H1 (cell line): ENCODE data around the gene MRTFB. TPM values are rescaled to one million over a fixed set of nuclear protein-coding genes. Genes with fewer than 3 reads are reported as not detected.

ENCODE experiments used
- CTCF ChIA-PET: fragments of 300-600 bp; sonication (Branson Sonifier 250); formaldehyde crosslinking; loops from one replicate; lab custom pipeline; 2021; ENCODE audit not compliant: partially characterized antibody; lab: Charles Lee
- POLR2A ChIA-PET: fragments of 300-600 bp; sonication (Branson Sonifier 250); formaldehyde crosslinking; loops from one replicate; lab custom pipeline; 2021; ENCODE audit warnings: inconsistent platforms; ENCODE audit not compliant: partially characterized antibody; lab: Charles Lee
- DNase-seq, 2 experiments: peaks; one replicate each; pipeline versions ENCODE4 v3.0.0 to v3.0.0-alpha.2; 2010 to 2022; ENCODE audit warnings: low spot score in 2 of 2, low read depth in 1 of 2, mixed read lengths in 1 of 2
- FAIRE-seq: peaks from 2 replicates; lab custom pipeline; 2011; peaks lifted over from hg19 to GRCh38; lab: Jason Lieb, UNC
- H2AFZ ChIP-seq: 2 replicates; pipeline ENCODE4 v1.8.1; 2012; ENCODE audit warnings: low read length, inconsistent platforms
- H2AK5ac ChIP-seq: 2 replicates; pipeline ENCODE4 v1.6.1; 2013; ENCODE audit warnings: low read depth, low read length
- H2BK120ac ChIP-seq: replicated peaks from 2 replicates; pipeline ENCODE3; 2013; ENCODE audit warnings: low read depth, low read length, inconsistent platforms
- H2BK12ac ChIP-seq: 2 replicates; pipeline ENCODE4 v1.6.1; 2013; ENCODE audit warnings: low read depth, low read length
- H2BK15ac ChIP-seq: 2 replicates; pipeline ENCODE4 v1.6.1; 2013; ENCODE audit warnings: low read length
- H2BK20ac ChIP-seq: 2 replicates; pipeline ENCODE4 v1.6.1; 2013; ENCODE audit warnings: low read length
- H2BK5ac ChIP-seq: 2 replicates; pipeline ENCODE4 v1.6.1; 2013; ENCODE audit warnings: low read depth, low read length
- H3K14ac ChIP-seq: 2 replicates; pipeline ENCODE4 v1.6.1; 2013; ENCODE audit warnings: inconsistent platforms; ENCODE audit not compliant: insufficient read length
- H3K18ac ChIP-seq: 2 replicates; pipeline ENCODE4 v1.6.1; 2013; ENCODE audit warnings: low read length; ENCODE audit errors: extremely low read depth
- H3K23ac ChIP-seq: 2 replicates; pipeline ENCODE4 v1.6.1; 2013; ENCODE audit warnings: inconsistent platforms; ENCODE audit not compliant: insufficient read length
- H3K23me2 ChIP-seq: 2 replicates; pipeline ENCODE4 v1.6.1; 2013; ENCODE audit warnings: low read depth, low read length
- H3K27ac ChIP-seq: 2 replicates; pipeline ENCODE4 v1.6.1; 2011; ENCODE audit warnings: low read depth, low read length, inconsistent platforms
- H3K27me3 ChIP-seq, 4 experiments: replicated peaks in 1 of 4; 1 replicate in 1 of 4; 2 replicates in 3 of 4; pipeline versions ENCODE4 v1.6.1 to v1.8.1; 2011 to 2013; ENCODE audit warnings: low read length in 3 of 4, mild to moderate bottlenecking in 3 of 4, inconsistent platforms in 2 of 4, mixed read lengths in 2 of 4, moderate library complexity in 1 of 4; ENCODE audit not compliant: control insufficient read depth in 3 of 4, insufficient read depth in 3 of 4; ENCODE audit errors: extremely low read depth in 1 of 4
- H3K36me3 ChIP-seq, 4 experiments: 2 replicates each; pipeline versions ENCODE4 v1.6.1 to v1.8.1; 2011 to 2013; ENCODE audit warnings: mild to moderate bottlenecking in 4 of 4, low read length in 3 of 4, moderate library complexity in 2 of 4, control low read depth in 1 of 4, inconsistent platforms in 1 of 4; ENCODE audit not compliant: insufficient read depth in 4 of 4, control insufficient read depth in 2 of 4
- H3K4ac ChIP-seq: replicated peaks from 2 replicates; pipeline ENCODE3; 2013; ENCODE audit warnings: low read length, low read depth, mixed read lengths, inconsistent platforms; ENCODE audit not compliant: insufficient read length
- H3K4me1 ChIP-seq, 4 experiments: replicated peaks in 1 of 4; 1 replicate in 1 of 4; 2 replicates in 3 of 4; pipeline versions ENCODE4 v1.6.1 to v1.8.1; 2011 to 2013; ENCODE audit warnings: low read length in 3 of 4, inconsistent platforms in 2 of 4, mixed read lengths in 1 of 4; ENCODE audit not compliant: insufficient read depth in 4 of 4, control insufficient read depth in 3 of 4
- H3K4me2 ChIP-seq, 2 experiments: 2 replicates each; pipeline versions ENCODE4 v1.6.1 to v1.8.1; 2011 to 2013; ENCODE audit warnings: low read depth in 2 of 2, low read length in 2 of 2, control low read depth in 1 of 2, inconsistent platforms in 1 of 2, mild to moderate bottlenecking in 1 of 2; ENCODE audit not compliant: insufficient read depth in 1 of 2
- H3K4me3 ChIP-seq, 4 experiments: fragments of 200-600, 300-600 bp in 1 of 4; sonication (generic), shearing (Covaris generic), sonication (Bioruptor Twin) in 1 of 4; 2 replicates each; pipeline versions ENCODE4 v1.5.1 to v1.8.1; 2011 to 2016; ENCODE audit warnings: low read length in 4 of 4, low read depth in 3 of 4, control low read depth in 2 of 4, inconsistent platforms in 2 of 4, mild to moderate bottlenecking in 2 of 4, mixed read lengths in 1 of 4, moderate library complexity in 1 of 4; ENCODE audit not compliant: insufficient read depth in 2 of 4; ENCODE audit errors: extremely low read depth in 1 of 4
- H3K56ac ChIP-seq: replicated peaks from 2 replicates; pipeline ENCODE3; 2013; ENCODE audit warnings: low read depth, mild to moderate bottlenecking, mixed read lengths, low read length, inconsistent platforms; ENCODE audit not compliant: insufficient read length
- H3K79me1 ChIP-seq: 2 replicates; pipeline ENCODE4 v1.6.1; 2013; ENCODE audit warnings: low read depth, low read length, control low read depth
- H3K79me2 ChIP-seq, 2 experiments: 2 replicates each; pipeline versions ENCODE4 v1.6.1 to v1.8.1; 2012 to 2013; ENCODE audit warnings: low read length in 2 of 2, mild to moderate bottlenecking in 2 of 2, inconsistent platforms in 1 of 2; ENCODE audit not compliant: insufficient read depth in 2 of 2, control insufficient read depth in 1 of 2
- H3K9ac ChIP-seq, 4 experiments: replicated peaks in 1 of 4; 1 replicate in 1 of 4; 2 replicates in 3 of 4; pipeline versions ENCODE4 v1.6.1 to v1.8.1; 2011 to 2013; ENCODE audit warnings: low read depth in 3 of 4, low read length in 3 of 4, control low read depth in 2 of 4, mild to moderate bottlenecking in 2 of 4, moderate library complexity in 2 of 4, inconsistent platforms in 1 of 4; ENCODE audit errors: extremely low read depth in 1 of 4
- H3K9me3 ChIP-seq, 2 experiments: 2 replicates each; pipeline versions ENCODE4 v1.6.1 to v1.8.1; 2012 to 2013; ENCODE audit warnings: mild to moderate bottlenecking in 2 of 2, moderate library complexity in 2 of 2, control low read depth in 1 of 2, inconsistent platforms in 1 of 2, low read depth in 1 of 2, low read length in 1 of 2, mixed read lengths in 1 of 2; ENCODE audit not compliant: insufficient read depth in 2 of 2
- H4K20me1 ChIP-seq, 2 experiments: replicated peaks in 1 of 2; 2 replicates each; pipeline versions ENCODE3 to v1.8.1; 2011 to 2013; ENCODE audit warnings: inconsistent platforms in 2 of 2, low read length in 2 of 2, mild to moderate bottlenecking in 1 of 2; ENCODE audit not compliant: insufficient read depth in 2 of 2, control insufficient read depth in 1 of 2
- H4K5ac ChIP-seq: 2 replicates; pipeline ENCODE4 v1.6.1; 2013; ENCODE audit warnings: low read length, low read depth, mixed read lengths, inconsistent platforms; ENCODE audit not compliant: insufficient read length
- H4K8ac ChIP-seq: 2 replicates; pipeline ENCODE4 v1.8.0; 2013; ENCODE audit warnings: mild to moderate bottlenecking, moderate library complexity, low read length, inconsistent platforms; ENCODE audit not compliant: insufficient read depth; ENCODE audit errors: extremely low read depth
- H4K91ac ChIP-seq: replicated peaks from 2 replicates; pipeline ENCODE3; 2013; ENCODE audit warnings: low read length, mixed read lengths, inconsistent platforms; ENCODE audit not compliant: insufficient read length
- ATF3 ChIP-seq: IDR thresholded peaks from 2 replicates; pipeline ENCODE4 v1.6.1; 2011; ENCODE audit warnings: low read depth, mild to moderate bottlenecking, low read length; ENCODE audit not compliant: insufficient read depth
- CBX5 ChIP-seq: fragments of 300-800, 300-1000 bp; sonication (generic); IDR thresholded peaks from 2 replicates; pipeline ENCODE4 v1.7.1; 2016; ENCODE audit warnings: antibody characterized with exemption, low read length, low read depth
- CREB1 ChIP-seq: IDR thresholded peaks from 2 replicates; pipeline ENCODE4 v1.6.1; 2012; ENCODE audit warnings: inconsistent platforms
- CTBP2 ChIP-seq: IDR thresholded peaks from 2 replicates; pipeline ENCODE4 v1.7.0; 2011; ENCODE audit warnings: borderline replicate concordance, mild to moderate bottlenecking, moderate library complexity, mixed read lengths, low read length; ENCODE audit not compliant: insufficient read depth, insufficient read length
- JUND ChIP-seq: IDR thresholded peaks from 2 replicates; pipeline ENCODE4 v1.6.1; 2011; ENCODE audit warnings: mild to moderate bottlenecking, improper control_type of control experiment, low read length
- KDM1A ChIP-seq: fragments of 200-600, 300-600 bp; sonication (generic); IDR thresholded peaks from 2 replicates; pipeline ENCODE4 v1.7.1; 2016; ENCODE audit warnings: mild to moderate bottlenecking, low read length, borderline replicate concordance
- POLR2A ChIP-seq, 2 experiments: IDR thresholded peaks; 1 replicate in 1 of 2; 2 replicates in 1 of 2; pipeline ENCODE4 v1.6.1; 2011; ENCODE audit warnings: low read depth in 2 of 2, low read length in 2 of 2, mild to moderate bottlenecking in 2 of 2; ENCODE audit errors: control extremely low read depth in 1 of 2
- POU5F1 ChIP-seq: IDR thresholded peaks from 2 replicates; pipeline ENCODE4 v1.6.1; 2011; ENCODE audit warnings: low read depth, mild to moderate bottlenecking, low read length, moderate library complexity
- SIN3A ChIP-seq, 2 experiments: IDR thresholded peaks in 1 of 2; conservative IDR thresholded peaks in 1 of 2; 2 replicates each; pipeline ENCODE4 v1.6.1; 2011 to 2012; ENCODE audit warnings: low read length in 2 of 2, improper control_type of control experiment in 1 of 2, low read depth in 1 of 2, mild to moderate bottlenecking in 1 of 2
- SRF ChIP-seq: IDR thresholded peaks from 2 replicates; pipeline ENCODE4 v1.6.1; 2011; ENCODE audit warnings: mild to moderate bottlenecking, low read depth, low read length, moderate library complexity
- YY1 ChIP-seq: IDR thresholded peaks from 2 replicates; pipeline ENCODE4 v1.6.1; 2011; ENCODE audit warnings: low read depth, mild to moderate bottlenecking, low read length
- WGBS, 2 experiments: shearing (Covaris generic) in 1 of 2; methylation state at CpG; one replicate each; pipeline versions ENCODE4 v1.1.6 to v1.1.7; 2013 to 2015; ENCODE audit warnings: low lambda C conversion rate in 2 of 2, mixed read lengths in 2 of 2, inconsistent platforms in 1 of 2, low coverage in 1 of 2, missing lambda C conversion rate in 1 of 2; ENCODE audit not compliant: insufficient replicate concordance in 2 of 2, insufficient coverage in 1 of 2, insufficient read length in 1 of 2; ENCODE audit errors: extremely low coverage in 1 of 2, missing lambda C conversion rate in 1 of 2; 5-methylcytosine and 5-hydroxymethylcytosine counted together
- polyA plus RNA-seq, 7 experiments: library from polyadenylated mRNA; depleted of rRNA in 3 of 7; stranded (reverse) in 5 of 7; unstranded in 2 of 7; fragments of >200 nt in 5 of 7; fragments of 200-250 nt in 2 of 7; gene quantifications; 1 replicate in 5 of 7; 2 replicates in 1 of 7; 4 replicates in 1 of 7; pipeline versions ENCODE4 v1.2.1 to v1.2.3, GENCODE V29; 2011 to 2013; ENCODE audit warnings: missing spikeins in 2 of 7, mixed read lengths in 2 of 7
- total RNA-seq: library from RNA; stranded (reverse); fragmentation: NEBNext Ultra II Directional; extraction: Animal tissue kit (Norgen Biotek cat#: 25700); gene quantifications from 2 replicates; pipeline ENCODE4 v1.2.1, GENCODE V29; 2021

Gene MRTFB
- total and polyA plus RNA-seq, 2 of the 8 experiments (the other 6 are each of a cell fraction or from before 2014, with no cell fraction given): 13.5 to 34.9 TPM

- POLR2A ChIA-PET: interaction anchor here (0.8 to 1.7 kb wide), 2 partner anchors 11 to 17 kb away, joined by 4 to 5 read pairs; no protein-coding TSS in a partner anchor
- no peak overlapping the region for H4K5ac ChIP-seq
- H3K36me3 ChIP-seq: no peaks in the 10 kb centered on the region
- no peak overlapping the region; a peak in 1 of 7 replicates for H3K9ac ChIP-seq
- no peaks in the 10 kb centered on the region for H3K9me3 ChIP-seq
- peaks cover 4 to 13% of the 10 kb centered on the region in 2 experiments for H4K20me1 ChIP-seq
- H3K79me1 ChIP-seq: peaks cover 17% of the 10 kb centered on the region
- no peak overlapping the region for H3K56ac ChIP-seq
- H2AFZ ChIP-seq: no peak overlapping the region
- H3K4me2 ChIP-seq: peak overlapping the region in 1 of 2 experiments; percentile 38; a peak in 1 of 4 replicates
- no peak overlapping the region for H4K91ac ChIP-seq
- no peak overlapping the region; the same call in 1 of the 2 replicates for H4K8ac ChIP-seq
- H3K79me2 ChIP-seq: peaks cover 0 to 51% of the 10 kb centered on the region in 2 experiments; a peak in 3 of 4 replicates
- H3K14ac ChIP-seq: no peak overlapping the region
- 86% methylated on average over 3 of the region's 3 CpGs; no CpG with 5 or more reads in 1 of the 2 experiments for WGBS, 2 experiments
- FAIRE-seq (no peak), DNase-seq (no peak)
- no peak overlapping the region for H2BK12ac ChIP-seq
- no peak overlapping the region for H2BK5ac ChIP-seq
- no peak overlapping the region for H3K27ac ChIP-seq
- CTCF ChIA-PET: interaction anchor here (0.5 to 1.9 kb wide), 7 partner anchors 14 to 1486 kb away, joined by 3 to 8 read pairs (median 3); no protein-coding TSS in a partner anchor
- H3K23ac ChIP-seq: no peak overlapping the region
- no peaks in the 10 kb centered on the region for H3K27me3 ChIP-seq
- H3K4ac ChIP-seq: no peak overlapping the region
- 0 out of 2 replicates have a peak overlapping the region, but pooled peaks have one; percentile 12 for H2AK5ac ChIP-seq
- H2BK15ac ChIP-seq: no peak overlapping the region
- no peak overlapping the region for H2BK120ac ChIP-seq
- TF ChIP-seq CREB1: no peak
- TF ChIP-seq CBX5: no peak
- no peak for TF ChIP-seq KDM1A
- TF ChIP-seq JUND: no peak
- TF ChIP-seq POU5F1: no peak
- no peak for TF ChIP-seq YY1
- TF ChIP-seq CTBP2: no peak
- no peak for TF ChIP-seq SIN3A (conservative IDR thresholded peaks at IDR 0.05 in 1 of 2, IDR thresholded peaks at IDR 0.05 in 1 of 2; ENCODE audit: low read depth in 1 of 2, low read length in 2 of 2)
- TF ChIP-seq POLR2A (IDR thresholded peaks at IDR 0.05; ENCODE audit: control extremely low read depth in 1 of 2, low read depth in 2 of 2, low read length in 2 of 2): no peak
- TF ChIP-seq SRF: no peak
- TF ChIP-seq ATF3: no peak
- no peak overlapping the region for H3K18ac ChIP-seq
- H3K4me3 ChIP-seq: no peak overlapping the region
- H3K4me1 ChIP-seq: peaks cover 0 to 12% (median 5%) of the 10 kb centered on the region in 4 experiments; a peak in 5 of 7 replicates
- no peak overlapping the region for H2BK20ac ChIP-seq
- no peaks in the 10 kb centered on the region for H3K23me2 ChIP-seq
Measured at GRCh38 chr16:14109782-14110727, 38.9 kb downstream of the MRTFB start.
